GM18867 (cell line): ENCODE data around the gene GTF2F1.
A peak's percentile ranks its signal among the peaks of the same experiment; 100 is the strongest.
"Not testable (repeated sequence)": the region's sequence is repeated elsewhere in the genome, so short reads cannot be mapped to it uniquely, and the experiment has no call there.

Experiments
- ATAC-seq: cut with Tn5 transposase; IDR thresholded peaks from one replicate; pipeline ENCODE4 v1.9.1; 2021; ENCODE audit warnings: mild to moderate bottlenecking, moderate library complexity; ENCODE audit not compliant: unreplicated experiment

The GTF2F1 gene

GRCh38 chr19:6387372-6387771 is 5.6 kb downstream of the GTF2F1 start:
- ATAC-seq: no peak

- no peak for ATAC-seq
Observed at GRCh38 chr19:6384381-6384780, 8.6 kb downstream of the GTF2F1 start.

- ATAC-seq: no peak
Observed at GRCh38 chr19:6383188-6383587, 9.8 kb downstream of the GTF2F1 start.

GRCh38 chr19:6381030-6381750 is 11.8 kb downstream of the GTF2F1 start:
- ATAC-seq: no peak

GRCh38 chr19:6379744-6380143 is 13.2 kb downstream of the GTF2F1 start:
- ATAC-seq: no peak

GRCh38 chr19:6378486-6378885 is 14.5 kb downstream of the GTF2F1 start:
- ATAC-seq: no peak

- ATAC-seq: no peak
Observed at GRCh38 chr19:6378041-6378440, 14.9 kb downstream of the GTF2F1 start.

- ATAC-seq: no peak
Observed at GRCh38 chr19:6376512-6377190, 16.3 kb downstream of the GTF2F1 start.

- ATAC-seq: no peak
Observed at GRCh38 chr19:6375411-6376010, 17.5 kb downstream of the GTF2F1 start, which contains the start of gene PSPN. PSPN (minus strand) TSS chr19:6375933; CDS start chr19:6375849, 84 bp downstream.

- no peak for ATAC-seq
Observed at GRCh38 chr19:6374711-6375410, 18.1 kb downstream of the GTF2F1 start.

- ATAC-seq: no peak
Observed at GRCh38 chr19:6374161-6374709, 18.7 kb downstream of the GTF2F1 start.

- no peak for ATAC-seq
Observed at GRCh38 chr19:6373813-6374108, 19.2 kb downstream of the GTF2F1 start.

- peak; percentile 55 for ATAC-seq
Observed at GRCh38 chr19:6373096-6373812, 19.7 kb downstream of the GTF2F1 start.

GRCh38 chr19:6372594-6373095 is 20.3 kb downstream of the GTF2F1 start, which contains the start of gene ALKBH7:
ALKBH7 (plus strand) TSS chr19:6372794; CDS start chr19:6372821, 27 bp downstream.
- peak; percentile 67 for ATAC-seq

GRCh38 chr19:6364353-6364752 is 28.6 kb downstream of the GTF2F1 start:
- ATAC-seq: no peak

- no peak for ATAC-seq
Observed at GRCh38 chr19:6362351-6362801, 30.6 kb downstream of the GTF2F1 start.

- no peak for ATAC-seq
Observed at GRCh38 chr19:6362027-6362350, 31.0 kb downstream of the GTF2F1 start.

- not testable (repeated sequence) for ATAC-seq
Observed at GRCh38 chr19:6360857-6361216, 32.1 kb downstream of the GTF2F1 start.

GRCh38 chr19:6360445-6360844 is 32.5 kb downstream of the GTF2F1 start:
- not testable (repeated sequence) for ATAC-seq

- no peak for ATAC-seq
Observed at GRCh38 chr19:6359568-6360341, 33.2 kb downstream of the GTF2F1 start.
